IMR-90 (cell line): ENCODE measurements around the gene SRR. TPM values are rescaled to one million over a fixed set of nuclear protein-coding genes. Genes with fewer than 3 reads are reported as not detected.

Source experiments
- ATAC-seq: fragments of 200-7000 bp; cut with Tn5 transposase; 2 replicates; pipeline ENCODE4 v1.9.1; 2020; ENCODE audit warnings: low read depth, mild to moderate bottlenecking, moderate library complexity
- BruUV-seq: library from RNA; stranded (reverse); fragments of 400-500 nt; replicated peaks from 2 replicates; lab custom pipeline; 2021; lab: Mats Ljungman, UMichigan
- CTCF ChIA-PET: fragments of 300-600 bp; formaldehyde crosslinking; extraction: SDS; loops from one replicate; lab custom pipeline; 2021; ENCODE audit warnings: antibody characterized with exemption; lab: Yijun Ruan, JAX
- POLR2A ChIA-PET: fragments of 300-600 bp; sonication (Branson Sonifier 250); formaldehyde crosslinking; loops from one replicate; lab custom pipeline; 2022; ENCODE audit warnings: antibody characterized with exemption; ENCODE audit not compliant: unreplicated experiment; lab: Charles Lee
- DNase-seq: peaks from one replicate; pipeline ENCODE4 v3.0.0; 2013
- H2AFZ ChIP-seq: replicated peaks from 2 replicates; pipeline ENCODE3; 2013; ENCODE audit warnings: low read length, mild to moderate bottlenecking; ENCODE audit not compliant: poor library complexity
- H2AK5ac ChIP-seq: 2 replicates; pipeline ENCODE4 v1.6.1; 2013; ENCODE audit warnings: low read depth, low read length, inconsistent platforms
- H2AK9ac ChIP-seq: replicated peaks from 2 replicates; pipeline ENCODE3; 2013; ENCODE audit warnings: mild to moderate bottlenecking, low read depth, low read length, moderate library complexity; ENCODE audit not compliant: poor library complexity
- H2BK120ac ChIP-seq: 2 replicates; pipeline ENCODE4 v1.6.1; 2013; ENCODE audit warnings: low read depth, low read length, inconsistent platforms
- H2BK15ac ChIP-seq: 3 replicates; pipeline ENCODE4 v1.6.1; 2013; ENCODE audit warnings: low read depth, low read length, inconsistent platforms
- H2BK20ac ChIP-seq: 2 replicates; pipeline ENCODE4 v1.6.1; 2013; ENCODE audit warnings: low read depth, mild to moderate bottlenecking, inconsistent platforms, low read length, moderate library complexity
- H2BK5ac ChIP-seq: 2 replicates; pipeline ENCODE4 v1.6.1; 2013; ENCODE audit warnings: mild to moderate bottlenecking, low read depth, low read length, inconsistent platforms; ENCODE audit not compliant: poor library complexity, severe bottlenecking
- H3K14ac ChIP-seq: replicated peaks from 2 replicates; pipeline ENCODE4 v1.6.1; 2013; ENCODE audit warnings: low read depth, low read length, inconsistent platforms
- H3K18ac ChIP-seq: 2 replicates; pipeline ENCODE4 v1.6.1; 2013; ENCODE audit warnings: low read depth, low read length, control low read depth
- H3K23ac ChIP-seq: 2 replicates; pipeline ENCODE4 v1.6.1; 2013; ENCODE audit warnings: low read depth, low read length, inconsistent platforms
- H3K27ac ChIP-seq: 2 replicates; pipeline ENCODE4 v1.5.1; 2013; ENCODE audit warnings: mild to moderate bottlenecking, control low read depth, low read length; ENCODE audit not compliant: insufficient read depth
- H3K27me3 ChIP-seq: 2 replicates; pipeline ENCODE4 v1.6.1; 2013; ENCODE audit warnings: low read length; ENCODE audit not compliant: control insufficient read depth, insufficient read depth
- H3K36me3 ChIP-seq: 2 replicates; pipeline ENCODE4 v1.6.1; 2013; ENCODE audit warnings: low read length, mixed read lengths; ENCODE audit not compliant: control insufficient read depth, insufficient read depth
- H3K4ac ChIP-seq: 2 replicates; pipeline ENCODE4 v1.6.1; 2013; ENCODE audit warnings: low read depth, low read length, inconsistent platforms
- H3K4me1 ChIP-seq: 2 replicates; pipeline ENCODE4 v1.6.1; 2013; ENCODE audit warnings: low read length, mixed read lengths; ENCODE audit not compliant: control insufficient read depth, insufficient read depth
- H3K4me2 ChIP-seq: 2 replicates; pipeline ENCODE4 v1.6.1; 2013; ENCODE audit warnings: low read depth, mild to moderate bottlenecking, control low read depth, low read length, moderate library complexity
- H3K4me3 ChIP-seq: 2 replicates; pipeline ENCODE4 v1.5.1; 2013; ENCODE audit warnings: low read depth, mild to moderate bottlenecking, control low read depth, low read length, moderate library complexity; ENCODE audit not compliant: insufficient read depth
- H3K56ac ChIP-seq: 2 replicates; pipeline ENCODE4 v1.6.1; 2013; ENCODE audit warnings: low read length, inconsistent platforms; ENCODE audit not compliant: insufficient read depth; ENCODE audit errors: extremely low read depth
- H3K79me1 ChIP-seq, 2 experiments: 2 replicates each; pipeline ENCODE4 v1.6.1; 2013; ENCODE audit warnings: low read length in 2 of 2, inconsistent platforms in 1 of 2, low read depth in 1 of 2
- H3K9ac ChIP-seq: 2 replicates; pipeline ENCODE4 v1.6.1; 2013; ENCODE audit warnings: low read depth, low read length, control low read depth
- H3K9me1 ChIP-seq: 2 replicates; pipeline ENCODE4 v1.6.1; 2013; ENCODE audit warnings: low read length, inconsistent platforms; ENCODE audit not compliant: insufficient read depth
- H3K9me3 ChIP-seq: 2 replicates; pipeline ENCODE4 v1.6.1; 2013; ENCODE audit warnings: low read length; ENCODE audit not compliant: control insufficient read depth, insufficient read depth
- H4K20me1 ChIP-seq: 2 replicates; pipeline ENCODE4 v1.6.1; 2013; ENCODE audit warnings: low read length, inconsistent platforms; ENCODE audit not compliant: insufficient read depth
- H4K5ac ChIP-seq: 2 replicates; pipeline ENCODE4 v1.6.1; 2013; ENCODE audit warnings: mild to moderate bottlenecking, low read depth, low read length, control low read depth
- H4K8ac ChIP-seq, 2 experiments: 2 replicates each; pipeline ENCODE4 v1.6.1; 2013; ENCODE audit warnings: low read depth in 2 of 2, low read length in 2 of 2, control low read depth in 1 of 2, inconsistent platforms in 1 of 2
- H4K91ac ChIP-seq: 2 replicates; pipeline ENCODE4 v1.6.1; 2013; ENCODE audit warnings: low read depth, low read length, inconsistent platforms; ENCODE audit not compliant: insufficient read depth
- CEBPB ChIP-seq: IDR thresholded peaks from 2 replicates; pipeline ENCODE4 v1.6.1; 2012; ENCODE audit warnings: low read depth, low read length, improper control_type of control experiment
- CHD1 ChIP-seq: IDR thresholded peaks from 2 replicates; pipeline ENCODE4 v1.6.1; 2012; ENCODE audit warnings: low read depth, low read length, improper control_type of control experiment
- NFE2L2 ChIP-seq: fragments of 150-350 bp; IDR thresholded peaks from 2 replicates; pipeline ENCODE4 v1.6.1; 2016; ENCODE audit warnings: low read depth, mild to moderate bottlenecking, low read length
- POLR2A ChIP-seq: IDR thresholded peaks from 2 replicates; pipeline ENCODE4 v1.6.1; 2012; ENCODE audit warnings: mild to moderate bottlenecking, low read depth, low read length
- RAD21 ChIP-seq: IDR thresholded peaks from 2 replicates; pipeline ENCODE4 v1.6.1; 2012; ENCODE audit warnings: low read length, improper control_type of control experiment
- RFX5 ChIP-seq: IDR thresholded peaks from 2 replicates; pipeline ENCODE4 v1.8.0; 2012; ENCODE audit warnings: low read depth, mild to moderate bottlenecking, low read length, moderate library complexity
- SMC3 ChIP-seq: fragments of 150-350 bp; IDR thresholded peaks from 2 replicates; pipeline ENCODE4 v1.6.1; 2016; ENCODE audit warnings: low read depth, mild to moderate bottlenecking, antibody characterized with exemption, low read length, moderate library complexity
- WGBS, 2 experiments: methylation state at CpG; one replicate each; pipeline versions ENCODE4 v1.1.5 to v1.1.7; 2013; ENCODE audit warnings: missing lambda C conversion rate in 2 of 2; ENCODE audit not compliant: insufficient read length in 1 of 2; ENCODE audit errors: extremely low coverage in 2 of 2; 5-methylcytosine and 5-hydroxymethylcytosine counted together
- dilution Hi-C: fragments of 300-500 bp; cut with HindIII; formaldehyde crosslinking; loops from one replicate; pipeline ENCODE4 v1.14.3; 2018; ENCODE audit warnings: low sequenced_read_pairs; ENCODE audit not compliant: unreplicated experiment
- in situ Hi-C: fragments of 300-500 bp; cut with MboI; formaldehyde crosslinking; loops from 3 replicates; pipeline ENCODE4 v1.14.3; 2019; ENCODE audit warnings: low sequenced_read_pairs, inconsistent platforms, mixed read lengths
- intact Hi-C: fragments of 100-400 bp; cut with micrococcal nuclease; formaldehyde crosslinking; loops from 2 replicates; pipeline ENCODE4 v1.10.0; 2022
- polyA plus RNA-seq, 3 experiments: library from polyadenylated mRNA; depleted of rRNA; stranded (reverse); fragments of >200 nt; gene quantifications; 2 replicates each; pipeline ENCODE4 v1.2.3, GENCODE V29; 2012; ENCODE audit warnings: low replicate concordance in 1 of 3
- total RNA-seq: library from RNA; depleted of rRNA; stranded (reverse); fragments of >200 nt; gene quantifications from 2 replicates; pipeline ENCODE4 v1.2.3, GENCODE V29; 2012
- TF ChIP-seq, protein P1 (sequence below): fragments of 150-350 bp; IDR thresholded peaks from 2 replicates; pipeline ENCODE4 v1.6.1; 2017; ENCODE audit warnings: mild to moderate bottlenecking, antibody characterized with exemption, low read length, low read depth
- TF ChIP-seq, protein P2 (sequence below): fragments of 150-350 bp; IDR thresholded peaks from 2 replicates; pipeline ENCODE4 v1.6.1; 2016; ENCODE audit warnings: low read depth, mild to moderate bottlenecking, low read length, moderate library complexity, borderline replicate concordance
- TF ChIP-seq, protein P3 (sequence below): conservative IDR thresholded peaks from 2 replicates; pipeline ENCODE4 v1.5.1; 2012; ENCODE audit warnings: mild to moderate bottlenecking, low read depth, low read length, improper control_type of control experiment

SRR gene
- total and polyA plus RNA-seq, 2 of the 4 experiments (the other 2 are of a cell fraction): 14.5 to 52.7 TPM

DNA sequence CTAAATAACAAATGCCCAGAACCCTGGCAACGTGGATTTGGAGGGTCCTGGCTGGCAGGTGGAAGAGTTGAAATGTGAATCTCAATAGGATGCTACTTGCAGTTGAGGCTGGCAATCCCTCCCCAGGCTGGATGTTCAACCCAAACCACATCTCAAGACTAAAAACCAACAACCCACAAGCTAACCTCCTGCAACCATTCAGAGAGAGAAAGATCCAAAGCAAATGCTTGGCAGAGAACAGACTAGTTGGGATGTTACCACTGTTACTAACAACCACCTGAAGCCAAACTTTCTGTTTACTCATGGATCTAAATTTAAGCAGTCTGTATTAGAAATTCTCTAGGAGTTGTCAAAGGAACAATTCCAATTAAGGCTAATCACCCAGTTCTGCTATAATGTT, 28.0 kb upstream of the SRR start:
- H3K9ac ChIP-seq: no peak overlapping the region
- no peak overlapping the region for H3K18ac ChIP-seq
- H3K4ac ChIP-seq: no peak overlapping the region
- H3K36me3 ChIP-seq: peaks cover 15% of the 10 kb centered on the region
- no peak overlapping the region for H2BK120ac ChIP-seq
- no peak overlapping the region for H4K91ac ChIP-seq
- H3K4me2 ChIP-seq: no peak overlapping the region
- TF ChIP-seq RAD21 (no peak), SMC3 (no peak), POLR2A (no peak), RFX5 (no peak), CHD1 (no peak), NFE2L2 (no peak), CEBPB (no peak)
- TF ChIP-seq, protein P1, sequence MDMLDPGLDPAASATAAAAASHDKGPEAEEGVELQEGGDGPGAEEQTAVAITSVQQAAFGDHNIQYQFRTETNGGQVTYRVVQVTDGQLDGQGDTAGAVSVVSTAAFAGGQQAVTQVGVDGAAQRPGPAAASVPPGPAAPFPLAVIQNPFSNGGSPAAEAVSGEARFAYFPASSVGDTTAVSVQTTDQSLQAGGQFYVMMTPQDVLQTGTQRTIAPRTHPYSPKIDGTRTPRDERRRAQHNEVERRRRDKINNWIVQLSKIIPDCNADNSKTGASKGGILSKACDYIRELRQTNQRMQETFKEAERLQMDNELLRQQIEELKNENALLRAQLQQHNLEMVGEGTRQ: no peak
- TF ChIP-seq, protein P2, sequence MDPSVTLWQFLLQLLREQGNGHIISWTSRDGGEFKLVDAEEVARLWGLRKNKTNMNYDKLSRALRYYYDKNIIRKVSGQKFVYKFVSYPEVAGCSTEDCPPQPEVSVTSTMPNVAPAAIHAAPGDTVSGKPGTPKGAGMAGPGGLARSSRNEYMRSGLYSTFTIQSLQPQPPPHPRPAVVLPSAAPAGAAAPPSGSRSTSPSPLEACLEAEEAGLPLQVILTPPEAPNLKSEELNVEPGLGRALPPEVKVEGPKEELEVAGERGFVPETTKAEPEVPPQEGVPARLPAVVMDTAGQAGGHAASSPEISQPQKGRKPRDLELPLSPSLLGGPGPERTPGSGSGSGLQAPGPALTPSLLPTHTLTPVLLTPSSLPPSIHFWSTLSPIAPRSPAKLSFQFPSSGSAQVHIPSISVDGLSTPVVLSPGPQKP: no peak
- TF ChIP-seq, protein P3, sequence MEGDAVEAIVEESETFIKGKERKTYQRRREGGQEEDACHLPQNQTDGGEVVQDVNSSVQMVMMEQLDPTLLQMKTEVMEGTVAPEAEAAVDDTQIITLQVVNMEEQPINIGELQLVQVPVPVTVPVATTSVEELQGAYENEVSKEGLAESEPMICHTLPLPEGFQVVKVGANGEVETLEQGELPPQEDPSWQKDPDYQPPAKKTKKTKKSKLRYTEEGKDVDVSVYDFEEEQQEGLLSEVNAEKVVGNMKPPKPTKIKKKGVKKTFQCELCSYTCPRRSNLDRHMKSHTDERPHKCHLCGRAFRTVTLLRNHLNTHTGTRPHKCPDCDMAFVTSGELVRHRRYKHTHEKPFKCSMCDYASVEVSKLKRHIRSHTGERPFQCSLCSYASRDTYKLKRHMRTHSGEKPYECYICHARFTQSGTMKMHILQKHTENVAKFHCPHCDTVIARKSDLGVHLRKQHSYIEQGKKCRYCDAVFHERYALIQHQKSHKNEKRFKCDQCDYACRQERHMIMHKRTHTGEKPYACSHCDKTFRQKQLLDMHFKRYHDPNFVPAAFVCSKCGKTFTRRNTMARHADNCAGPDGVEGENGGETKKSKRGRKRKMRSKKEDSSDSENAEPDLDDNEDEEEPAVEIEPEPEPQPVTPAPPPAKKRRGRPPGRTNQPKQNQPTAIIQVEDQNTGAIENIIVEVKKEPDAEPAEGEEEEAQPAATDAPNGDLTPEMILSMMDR: no peak
- H3K27me3 ChIP-seq: no peaks in the 10 kb centered on the region
- H2AFZ ChIP-seq: no peak overlapping the region
- no peaks in the 10 kb centered on the region for H4K20me1 ChIP-seq
- intact Hi-C loops: no loop called here
- H2BK20ac ChIP-seq: no peak overlapping the region
- no CpG with 5 or more reads among the region's 1 CpG for WGBS, 2 experiments
- H3K23ac ChIP-seq: no peak overlapping the region
- H4K5ac ChIP-seq: no peak overlapping the region
- no peak overlapping the region for H4K8ac ChIP-seq
- no peak for DNase-seq
- H2AK5ac ChIP-seq: no peak overlapping the region
- ChIA-PET CTCF (interaction anchor here (0.5 to 0.7 kb wide), 2 partner anchors 12 to 14 kb away, joined by 7 to 9 read pairs; no protein-coding TSS in a partner anchor), POLR2A (no interaction called here)
- in situ Hi-C loops: no loop called here
- H3K4me1 ChIP-seq: no peaks in the 10 kb centered on the region
- BruUV-seq: no TSS peak
- 0 out of 2 replicates have a peak, but pooled peaks cover 5% of the 10 kb centered on the region for H3K9me1 ChIP-seq
- no peak overlapping the region for H2BK5ac ChIP-seq
- dilution Hi-C loops: no loop called here
- no peak overlapping the region for H3K27ac ChIP-seq
- no peaks in the 10 kb centered on the region for H3K9me3 ChIP-seq
- no peak for ATAC-seq
- H3K4me3 ChIP-seq: no peak overlapping the region
- H2AK9ac ChIP-seq: no peak overlapping the region
- no peak overlapping the region for H3K14ac ChIP-seq
- no peak overlapping the region for H3K56ac ChIP-seq
- H2BK15ac ChIP-seq: no peak overlapping the region
- H3K79me1 ChIP-seq: peaks cover 11 to 22% of the 10 kb centered on the region in 2 experiments
